ENCODE data around the gene FAM120B.

- TF ChIP-seq CTCF (IDR thresholded peaks at IDR 0.05) (no peak), POLR2A (IDR thresholded peaks at IDR 0.05) (no peak)
Observed at GRCh38 chr6:170393033-170393432, 86.5 kb downstream of the FAM120B start.
